HepG2 (cell line): ENCODE results near the gene A3GALT2. TPM values are rescaled to one million over a fixed set of nuclear protein-coding genes. Genes with fewer than 3 reads are reported as not detected.

ENCODE experiments used
- ATAC-seq: fragments of 200-7000 bp; cut with Tn5 transposase; 3 replicates; pipeline ENCODE4 v1.9.1; 2020; ENCODE audit warnings: mild to moderate bottlenecking, moderate library complexity
- BruUV-seq: library from RNA; stranded (reverse); fragments of 400-500 nt; replicated peaks from 2 replicates; lab custom pipeline; 2021; lab: Mats Ljungman, UMichigan
- CTCF ChIA-PET: fragments of 300-600 bp; formaldehyde crosslinking; extraction: SDS; loops from one replicate; lab custom pipeline; 2021; ENCODE audit warnings: low total read pairs, inconsistent platforms, low intra/inter-chr PET ratio; lab: Yijun Ruan, JAX
- POLR2A ChIA-PET: fragments of 350-600 bp; sonication (Branson Sonifier 250); formaldehyde crosslinking; loops from one replicate; lab custom pipeline; 2020; ENCODE audit warnings: antibody characterized with exemption, inconsistent platforms; lab: Yijun Ruan, JAX
- DNase-seq: peaks from one replicate; pipeline ENCODE4 v3.0.0-alpha.2; 2015; ENCODE audit warnings: low spot score
- FAIRE-seq: peaks from 3 replicates; lab custom pipeline; 2011; peaks lifted over from hg19 to GRCh38; lab: Jason Lieb, UNC
- H2AFZ ChIP-seq: one replicate; pipeline ENCODE4 v1.6.1; 2011; ENCODE audit warnings: low read length, inconsistent platforms
- H3K27ac ChIP-seq: fragments of 300-600 bp; 3 replicates; pipeline ENCODE4 v1.8.0; 2011; ENCODE audit warnings: mixed run types, mild to moderate bottlenecking, mixed read lengths, low read length, inconsistent platforms; ENCODE audit not compliant: insufficient read depth; ENCODE audit errors: extremely low read length
- H3K27me3 ChIP-seq, 2 experiments: fragments of 200-600 bp in 1 of 2; 2 replicates in 1 of 2; 3 replicates in 1 of 2; pipeline versions ENCODE4 v1.6.0 to v1.8.0; 2011; ENCODE audit warnings: low read length in 2 of 2, mild to moderate bottlenecking in 2 of 2, moderate library complexity in 2 of 2, inconsistent platforms in 1 of 2; ENCODE audit not compliant: insufficient read depth in 2 of 2, control insufficient read depth in 1 of 2
- H3K36me3 ChIP-seq, 2 experiments: fragments of 200-600 bp in 1 of 2; replicated peaks in 1 of 2; 2 replicates in 1 of 2; 3 replicates in 1 of 2; pipeline versions ENCODE4 v1.5.1 to v1.8.0; 2011; ENCODE audit warnings: low read length in 2 of 2, inconsistent platforms in 1 of 2; ENCODE audit not compliant: insufficient read depth in 2 of 2, control insufficient read depth in 1 of 2
- H3K4me1 ChIP-seq: 2 replicates; pipeline ENCODE4 v1.5.1; 2012; ENCODE audit warnings: low read length, inconsistent platforms; ENCODE audit not compliant: insufficient read depth
- H3K4me2 ChIP-seq: 2 replicates; pipeline ENCODE4 v1.6.0; 2011; ENCODE audit warnings: low read depth, low read length, inconsistent platforms
- H3K4me3 ChIP-seq, 3 experiments: fragments of 200-600 bp in 1 of 3; sonication (generic), shearing (Covaris generic) in 1 of 3; replicated peaks in 1 of 3; 2 replicates each; pipeline ENCODE4 v1.5.1; 2011 to 2016; ENCODE audit warnings: low read length in 3 of 3, inconsistent platforms in 2 of 3, low read depth in 2 of 3, mild to moderate bottlenecking in 2 of 3, control low read depth in 1 of 3, mixed read lengths in 1 of 3; ENCODE audit not compliant: insufficient read depth in 1 of 3
- H3K79me2 ChIP-seq: one replicate; pipeline ENCODE4 v1.6.1; 2011; ENCODE audit warnings: low read length, inconsistent platforms; ENCODE audit not compliant: insufficient read depth
- H3K9ac ChIP-seq: 2 replicates; pipeline ENCODE4 v1.6.0; 2011; ENCODE audit warnings: mild to moderate bottlenecking, low read depth, low read length, inconsistent platforms; ENCODE audit not compliant: insufficient read depth
- H3K9me3 ChIP-seq: 2 replicates; pipeline ENCODE4 v1.5.1; 2012; ENCODE audit warnings: mild to moderate bottlenecking, low read length
- H4K20me1 ChIP-seq: 2 replicates; pipeline ENCODE4 v1.6.0; 2011; ENCODE audit warnings: inconsistent platforms, mild to moderate bottlenecking, low read length, moderate library complexity; ENCODE audit not compliant: insufficient read depth
- CTCF ChIP-seq: sonication (generic); formaldehyde crosslinking; IDR thresholded peaks from 2 replicates; pipeline ENCODE4 v1.5.0; 2020; ENCODE audit warnings: mild to moderate bottlenecking, missing genetic modification reagents, moderate library complexity
- E2F5 ChIP-seq: sonication (generic); formaldehyde crosslinking; conservative IDR thresholded peaks from 2 replicates; pipeline ENCODE4 v1.4.0; 2020; ENCODE audit warnings: missing genetic modification reagents
- HNRNPUL1 ChIP-seq: fragments of 200-400 bp; formaldehyde crosslinking; IDR thresholded peaks from 2 replicates; pipeline ENCODE4 v1.6.1; 2017; ENCODE audit warnings: low read depth, mild to moderate bottlenecking, low read length, moderate library complexity
- IRF1 ChIP-seq: sonication (generic); formaldehyde crosslinking; IDR thresholded peaks from 2 replicates; pipeline ENCODE4 v1.4.0; 2020; ENCODE audit warnings: low read depth, mild to moderate bottlenecking, missing genetic modification reagents
- KMT2B ChIP-seq: IDR thresholded peaks from 2 replicates; pipeline ENCODE4 v1.6.1; 2016; ENCODE audit warnings: missing genetic modification reagents, missing compliant biosample characterization
- MLX ChIP-seq: IDR thresholded peaks from 2 replicates; pipeline ENCODE4 v1.6.1; 2016
- MTA3 ChIP-seq: sonication (generic); formaldehyde crosslinking; IDR thresholded peaks from 2 replicates; pipeline ENCODE4 v1.4.0; 2020; ENCODE audit warnings: missing genetic modification reagents
- PAXIP1 ChIP-seq: sonication (generic); formaldehyde crosslinking; conservative IDR thresholded peaks from 2 replicates; pipeline ENCODE4 v1.4.0; 2020; ENCODE audit warnings: mild to moderate bottlenecking, missing genetic modification reagents, moderate library complexity
- RFX1 ChIP-seq: fragments of 450-650 bp; IDR thresholded peaks from 2 replicates; pipeline ENCODE4 v1.6.1; 2017
- TCF7L2 ChIP-seq: IDR thresholded peaks from 2 replicates; pipeline ENCODE4 v1.6.1; 2011; ENCODE audit warnings: mild to moderate bottlenecking, low read depth, low read length, moderate library complexity
- ZKSCAN5 ChIP-seq: sonication (generic); formaldehyde crosslinking; IDR thresholded peaks from 2 replicates; pipeline ENCODE4 v1.5.1; 2020; ENCODE audit warnings: mild to moderate bottlenecking, missing genetic modification reagents
- ZNF17 ChIP-seq: sonication (generic); formaldehyde crosslinking; IDR thresholded peaks from 2 replicates; pipeline ENCODE4 v1.5.0; 2020; ENCODE audit warnings: mild to moderate bottlenecking, missing genetic modification reagents
- ZNF615 ChIP-seq: sonication (generic); formaldehyde crosslinking; IDR thresholded peaks from 2 replicates; pipeline ENCODE4 v1.5.0; 2020; ENCODE audit warnings: mild to moderate bottlenecking, missing genetic modification reagents, borderline replicate concordance
- ZNF710 ChIP-seq: sonication (generic); formaldehyde crosslinking; IDR thresholded peaks from 2 replicates; pipeline ENCODE4 v1.5.0; 2020; ENCODE audit warnings: mild to moderate bottlenecking, missing genetic modification reagents, borderline replicate concordance
- ZNF83 ChIP-seq: sonication (generic); formaldehyde crosslinking; IDR thresholded peaks from 2 replicates; pipeline ENCODE4 v1.4.0; 2020; ENCODE audit warnings: missing genetic modification reagents, mild to moderate bottlenecking, borderline replicate concordance
- WGBS: methylation state at CpG from one replicate; pipeline ENCODE4 v1.1.6; 2017; ENCODE audit warnings: low lambda C conversion rate; 5-methylcytosine and 5-hydroxymethylcytosine counted together
- in situ Hi-C: cut with HindIII; loops from 2 replicates; pipeline ENCODE4 v1.10.0; 2017; ENCODE audit warnings: low pct_unique_long_range_greater_than_20kb; ENCODE audit not compliant: extremely low pct_ligation_motif_present
- intact Hi-C: fragments of 100-400 bp; cut with micrococcal nuclease; formaldehyde crosslinking; loops from one replicate; pipeline ENCODE4 v1.10.0; 2022; ENCODE audit not compliant: unreplicated experiment
- polyA plus RNA-seq, 8 experiments: library from polyadenylated mRNA; depleted of rRNA in 3 of 8; stranded (reverse) in 7 of 8; unstranded in 1 of 8; fragments of >200 nt; fragmentation: Illumina TruSeq in 4 of 8; extraction: Trizol in 4 of 8; gene quantifications; 2 replicates each; pipeline versions ENCODE4 v1.2.1 to v1.2.3, GENCODE V29; 2011 to 2016; ENCODE audit warnings: low read depth in 4 of 8, missing spikeins in 1 of 8, mixed read lengths in 1 of 8; ENCODE audit not compliant: insufficient read depth in 1 of 8
- total RNA-seq, 5 experiments: library from RNA; depleted of rRNA; stranded (reverse); fragments of >200 nt; fragmentation: Illumina TruSeq; extraction: Trizol; gene quantifications; 2 replicates each; pipeline ENCODE4 v1.2.3, GENCODE V29; 2016; ENCODE audit warnings: low read depth in 1 of 5

A3GALT2 gene
- total and polyA plus RNA-seq, 2 of the 13 experiments (the other 11 are each of a cell fraction or from before 2014, with no cell fraction given) = not detected

DNA sequence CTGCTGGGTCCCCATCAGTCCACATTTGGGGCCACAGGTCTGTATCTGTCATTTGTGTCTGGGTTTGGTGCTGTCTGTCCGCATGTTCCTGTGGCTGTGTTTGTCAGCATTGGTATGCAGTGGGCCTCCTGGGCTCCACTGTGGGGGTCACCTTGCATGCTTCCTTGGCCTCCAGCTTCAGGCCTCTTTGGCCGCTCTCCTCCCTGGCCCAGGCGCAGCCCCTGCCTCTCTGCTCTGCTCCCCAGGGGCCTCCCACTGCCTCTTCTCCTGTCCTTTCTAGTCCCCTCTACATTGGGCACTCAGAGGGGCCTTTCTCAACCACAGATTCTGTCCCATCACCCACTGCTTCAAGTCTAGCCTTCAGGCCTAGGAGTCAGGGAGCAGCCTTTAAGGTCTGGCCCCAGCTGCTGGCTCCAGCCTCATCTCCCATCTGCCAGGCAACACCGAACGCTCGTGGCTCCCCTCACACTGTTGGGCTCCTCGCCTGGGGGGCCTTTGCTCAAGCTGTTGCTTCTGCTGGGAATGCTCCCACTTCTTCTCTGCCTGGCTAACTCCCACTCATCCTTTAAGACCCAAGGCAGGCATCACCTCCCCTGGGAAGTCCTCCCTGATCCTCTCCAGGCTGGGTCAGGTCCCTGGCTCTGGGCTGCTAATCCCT is 50.0 kb downstream of the A3GALT2 start:
- H3K79me2 ChIP-seq = peaks cover 5% of the 10 kb centered on the region
- H3K27ac ChIP-seq = no peak overlapping the region
- POLR2A ChIA-PET = interaction anchor here (1.4 kb wide), 1 partner anchor 12 kb away, joined by 3 read pairs; no protein-coding TSS in a partner anchor
- FAIRE-seq (no peak), DNase-seq (no peak), ATAC-seq (no peak)
- peaks cover 2 to 8% of the 10 kb centered on the region in 2 experiments for H3K36me3 ChIP-seq
- no peak overlapping the region for H2AFZ ChIP-seq
- peaks cover 36% of the 10 kb centered on the region for H3K4me1 ChIP-seq
- H3K4me3 ChIP-seq = no peak overlapping the region
- CTCF ChIA-PET = no interaction called here
- BruUV-seq = no TSS peak
- no peak overlapping the region for H3K4me2 ChIP-seq
- WGBS = 100% methylated on average over 6 of the region's 7 CpGs
- H4K20me1 ChIP-seq = no peaks in the 10 kb centered on the region
- H3K9me3 ChIP-seq = no peaks in the 10 kb centered on the region
- in situ Hi-C loops (no loop called here), intact Hi-C loops (no loop called here)
- H3K27me3 ChIP-seq = no peaks in the 10 kb centered on the region
- H3K9ac ChIP-seq = no peak overlapping the region
- TF ChIP-seq ZKSCAN5 = no peak
- no peak for TF ChIP-seq HNRNPUL1
- no peak for TF ChIP-seq MLX (CRISPR knock-in tag)
- no peak for TF ChIP-seq ZNF17 (CRISPR knock-in tag)
- no peak for TF ChIP-seq TCF7L2
- TF ChIP-seq ZNF710 = no peak
- TF ChIP-seq CTCF (CRISPR knock-in tag) = no peak
- no peak for TF ChIP-seq RFX1
- no peak for TF ChIP-seq E2F5 (CRISPR knock-in tag)
- TF ChIP-seq KMT2B (CRISPR knock-in tag) = no peak
- no peak for TF ChIP-seq ZNF615
- no peak for TF ChIP-seq MTA3 (CRISPR knock-in tag)
- TF ChIP-seq IRF1 (CRISPR knock-in tag) = no peak
- no peak for TF ChIP-seq PAXIP1
- TF ChIP-seq ZNF83 = no peak
